HG02571 (cell line): Measurements from ENCODE around the gene BARX2.

Source experiments
- ATAC-seq: cut with Tn5 transposase; IDR thresholded peaks from one replicate; pipeline ENCODE4 v1.9.1; 2021; ENCODE audit warnings: mild to moderate bottlenecking, moderate library complexity; ENCODE audit not compliant: unreplicated experiment

The BARX2 gene

DNA sequence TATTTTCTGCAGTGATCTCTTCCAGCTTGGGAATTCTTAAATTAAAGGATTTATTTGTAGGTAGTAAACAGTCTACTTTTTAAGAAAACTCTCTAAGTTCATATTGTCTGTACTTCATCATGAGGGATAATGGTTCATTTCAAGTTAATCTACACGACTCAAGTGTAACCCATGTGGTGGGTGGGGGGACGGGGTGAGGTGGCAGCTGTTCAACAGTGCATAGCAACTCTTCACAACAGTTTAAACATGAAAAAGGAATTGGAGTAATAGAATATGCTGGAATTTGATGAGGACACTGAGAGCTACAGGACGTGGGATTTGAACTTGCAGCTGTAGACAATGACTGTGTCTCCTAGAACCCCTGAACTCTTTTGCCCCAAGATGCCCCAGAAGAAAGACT, 20.8 kb downstream of the BARX2 start:
- no peak for ATAC-seq

DNA sequence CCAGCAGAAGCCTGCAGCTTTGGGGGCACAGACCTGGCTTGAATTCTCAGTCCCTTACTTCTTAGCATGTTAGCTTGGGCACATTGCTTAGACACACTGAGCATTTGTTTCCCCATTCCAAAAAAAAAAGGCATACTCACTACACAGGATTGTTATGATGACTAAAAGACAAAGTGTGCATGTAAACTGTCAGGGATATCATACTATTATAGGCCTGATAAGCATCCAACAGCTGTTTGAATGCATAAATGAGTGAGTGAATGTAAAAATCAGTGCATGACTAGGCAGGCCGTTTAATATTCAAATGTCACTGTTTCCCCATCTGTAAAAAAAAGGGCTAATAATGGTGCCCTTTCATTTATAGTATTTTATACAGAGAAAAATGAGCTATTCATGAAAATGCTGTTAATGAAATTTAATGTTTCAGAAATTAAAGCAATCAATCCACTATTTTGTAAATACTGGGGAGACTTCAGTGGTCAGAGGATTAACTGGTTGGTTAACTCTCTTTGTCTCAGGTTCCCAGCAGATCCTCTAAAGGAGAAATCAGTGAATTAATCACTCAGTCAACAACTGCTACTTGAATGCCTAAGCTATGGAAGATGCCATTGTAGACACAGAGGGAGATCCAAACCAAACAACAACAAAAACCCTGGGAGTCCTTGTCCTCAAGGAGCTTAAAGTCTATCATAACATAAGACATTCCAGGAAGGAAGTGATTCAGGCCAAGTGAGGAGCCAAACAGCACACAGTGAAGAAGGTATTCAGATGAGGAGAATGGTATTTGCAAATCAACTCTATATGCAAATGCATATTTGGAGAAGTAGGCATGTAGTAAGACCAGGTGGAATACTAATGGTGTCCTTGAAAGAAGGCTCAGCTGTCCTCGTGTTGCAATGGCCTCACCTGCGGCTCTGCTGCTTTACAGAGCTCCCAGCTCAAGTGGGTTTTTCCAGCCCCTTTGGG, 26.8 kb downstream of the BARX2 start:
- ATAC-seq = no peak

DNA sequence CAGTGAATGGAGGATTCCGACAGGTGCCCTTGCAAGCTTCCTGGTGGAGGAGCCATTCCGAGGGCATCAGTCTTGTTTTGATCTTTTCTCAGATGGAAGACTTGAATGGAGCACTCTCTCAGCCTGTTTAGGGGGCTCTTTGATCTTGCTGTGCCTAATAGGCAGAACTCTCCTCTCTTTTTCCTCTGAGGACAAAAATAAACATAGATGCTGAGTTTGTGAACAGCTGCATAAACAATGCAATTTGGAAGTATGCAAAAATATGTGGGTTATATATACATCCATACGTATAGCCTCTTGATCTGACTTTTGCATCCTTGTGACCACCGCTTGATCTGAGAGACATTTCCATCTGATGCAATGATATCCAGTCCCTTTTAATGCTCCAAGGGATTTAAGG, 29.1 kb downstream of the BARX2 start:
- ATAC-seq = no peak

DNA sequence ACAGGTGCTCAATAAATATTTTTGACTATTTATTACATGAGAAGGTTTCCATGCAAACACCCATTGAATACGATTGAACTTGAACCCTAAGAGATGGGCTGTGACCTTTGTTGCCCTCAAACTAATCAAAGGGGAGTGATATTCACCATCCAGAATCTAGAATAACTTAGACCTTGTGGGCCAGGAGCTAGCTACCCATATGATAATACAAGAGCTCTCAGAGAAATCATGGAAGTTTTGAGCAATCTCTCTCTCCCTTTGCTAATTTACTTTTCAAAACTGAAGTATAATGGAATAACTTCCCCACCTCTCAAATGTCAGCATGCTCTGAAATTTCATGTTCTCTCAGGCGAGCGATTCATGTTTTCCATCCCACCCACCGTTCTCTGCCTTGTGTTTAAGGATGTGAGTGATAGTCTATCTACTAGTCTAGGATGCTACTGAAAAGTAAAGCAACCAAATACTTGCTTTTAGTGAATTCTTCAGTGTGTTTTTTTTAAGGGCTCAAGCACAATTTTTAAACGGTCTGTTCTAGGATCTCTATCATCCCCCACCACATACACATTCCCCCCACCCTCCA, 33.3 kb downstream of the BARX2 start:
- no peak for ATAC-seq

DNA sequence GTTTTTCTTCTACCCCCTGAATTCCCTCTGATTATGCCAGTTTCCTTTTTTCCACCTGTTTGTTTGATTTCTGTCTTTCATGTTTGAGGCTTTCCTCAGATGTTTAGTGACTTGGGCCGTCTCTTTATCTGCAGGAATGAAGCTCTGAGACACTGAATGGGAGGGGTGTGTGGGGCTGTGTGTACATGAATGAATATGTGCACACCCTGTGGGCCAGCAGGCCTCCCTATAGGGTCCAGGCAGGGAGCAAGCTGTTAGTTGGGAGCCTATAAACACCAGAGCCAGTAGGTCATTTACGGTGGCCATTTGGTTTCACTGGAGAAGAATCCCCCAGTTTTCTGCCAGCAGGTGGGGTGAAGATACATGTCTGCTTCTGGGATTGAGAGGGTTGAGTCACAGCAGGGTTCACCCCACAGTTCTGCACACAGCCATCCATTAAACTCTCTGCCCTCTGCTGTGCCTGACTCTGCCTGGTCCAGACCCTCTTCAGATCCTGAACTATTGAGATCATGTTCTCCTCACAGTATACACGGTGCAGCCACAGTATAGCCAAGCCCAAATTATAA, 34.8 kb downstream of the BARX2 start:
- no peak for ATAC-seq

DNA sequence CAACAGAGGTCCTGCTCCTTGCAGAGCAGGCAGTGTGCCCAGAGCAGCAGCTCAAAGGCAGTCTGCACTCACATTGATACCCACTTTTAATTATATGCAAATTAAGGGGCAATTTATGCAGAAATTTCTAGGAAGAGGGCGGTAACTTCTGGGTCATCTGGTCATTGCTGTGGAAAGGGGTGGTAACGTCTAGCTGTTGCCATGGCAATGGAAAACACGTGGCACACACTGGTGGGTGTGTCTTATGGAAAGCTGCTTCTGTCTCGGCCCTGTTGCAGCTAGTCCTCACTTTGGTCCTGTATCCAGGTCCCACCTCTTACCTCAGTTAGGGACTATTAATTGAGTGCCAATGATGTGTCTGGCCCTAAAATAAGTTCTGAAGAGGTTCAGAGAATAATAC, 36.8 kb downstream of the BARX2 start:
- ATAC-seq = no peak

DNA sequence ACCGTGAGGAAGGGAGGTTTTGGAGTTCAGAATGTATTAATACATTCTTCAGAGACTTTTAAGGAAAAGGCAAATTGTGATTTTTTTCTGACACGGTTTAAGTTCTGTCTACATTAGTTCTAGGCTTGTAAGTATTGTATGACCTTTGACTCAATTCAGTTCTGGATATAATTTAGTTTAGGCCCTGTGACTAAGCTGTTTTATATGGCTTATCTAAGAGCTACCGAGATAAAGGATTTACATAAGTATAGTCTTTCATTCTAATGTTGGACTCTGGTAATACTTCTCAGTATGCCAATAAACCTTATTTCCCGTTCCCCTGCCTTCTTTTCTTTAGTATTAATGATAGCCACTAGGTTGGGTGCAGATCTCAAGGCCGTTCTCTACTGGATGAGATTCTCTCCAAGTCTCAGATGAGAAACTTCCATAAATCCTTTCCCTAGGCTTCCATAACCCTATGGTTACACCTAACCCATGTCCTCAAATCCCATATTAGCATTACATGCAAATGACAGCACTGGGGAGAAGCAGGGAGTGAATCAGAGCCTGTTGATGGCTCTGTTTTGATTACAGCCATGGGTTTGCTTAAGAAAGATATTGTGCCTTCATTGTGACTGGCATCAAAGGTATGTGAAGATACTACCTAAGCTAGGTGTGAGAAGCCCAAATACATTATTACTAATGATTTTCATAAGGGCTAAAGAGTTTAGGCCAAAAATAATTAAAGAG, 38.7 kb downstream of the BARX2 start:
- ATAC-seq = no peak

DNA sequence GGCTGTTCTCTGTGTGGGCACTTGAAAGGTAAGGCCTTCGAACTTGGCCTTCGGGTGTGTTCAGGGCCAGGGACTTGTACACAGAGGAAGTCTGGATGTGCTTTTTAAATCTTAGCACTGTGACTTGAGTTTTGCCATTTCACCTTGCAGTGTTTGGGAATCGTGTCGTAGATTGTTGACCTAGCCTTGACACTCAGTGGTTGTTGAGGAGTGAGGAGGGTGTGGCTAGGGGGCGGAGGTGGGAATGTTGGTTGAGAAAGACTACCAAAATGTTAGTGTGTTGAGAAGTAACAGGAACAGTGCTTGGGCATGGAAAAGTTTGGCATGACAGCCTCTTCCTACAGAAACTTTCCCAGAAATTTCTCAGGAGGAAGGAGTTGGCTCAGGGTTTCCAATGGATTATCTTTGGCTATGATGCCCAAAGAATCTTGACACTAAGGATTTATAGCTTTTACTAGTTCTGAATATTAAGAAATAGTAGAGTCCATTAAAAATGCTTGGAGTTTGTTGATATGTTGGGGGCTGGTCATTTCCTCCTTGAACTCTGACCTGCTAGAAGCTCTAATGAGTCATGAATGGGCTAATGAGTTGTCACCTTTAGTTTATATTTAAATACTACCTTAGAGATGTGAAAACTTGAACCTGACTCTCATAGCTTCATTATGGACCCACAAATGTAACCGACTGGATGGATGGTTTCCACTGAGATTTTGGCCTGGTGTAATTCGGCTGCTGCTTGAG, 40.6 kb downstream of the BARX2 start:
- no peak for ATAC-seq

DNA sequence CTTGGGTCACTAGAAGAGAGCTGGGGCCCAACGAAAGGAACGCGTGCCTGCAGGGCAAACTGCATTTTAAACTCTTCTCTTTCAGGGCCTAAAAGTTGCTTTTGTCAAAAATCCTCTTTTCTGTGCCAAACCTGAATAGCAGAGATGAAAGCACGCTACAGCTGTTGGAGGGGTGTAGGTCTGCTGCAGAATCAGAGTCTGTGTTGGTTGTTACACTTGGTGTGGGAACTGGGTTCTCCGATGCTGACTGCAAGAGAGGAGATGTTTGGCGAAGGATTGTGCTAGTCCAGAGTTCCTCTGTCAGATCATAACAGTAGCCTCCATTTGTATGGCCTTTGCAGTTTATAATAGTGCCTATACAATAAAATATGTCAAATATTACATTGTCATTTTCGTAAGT, 41.8 kb downstream of the BARX2 start:
- peak; percentile 10 for ATAC-seq

DNA sequence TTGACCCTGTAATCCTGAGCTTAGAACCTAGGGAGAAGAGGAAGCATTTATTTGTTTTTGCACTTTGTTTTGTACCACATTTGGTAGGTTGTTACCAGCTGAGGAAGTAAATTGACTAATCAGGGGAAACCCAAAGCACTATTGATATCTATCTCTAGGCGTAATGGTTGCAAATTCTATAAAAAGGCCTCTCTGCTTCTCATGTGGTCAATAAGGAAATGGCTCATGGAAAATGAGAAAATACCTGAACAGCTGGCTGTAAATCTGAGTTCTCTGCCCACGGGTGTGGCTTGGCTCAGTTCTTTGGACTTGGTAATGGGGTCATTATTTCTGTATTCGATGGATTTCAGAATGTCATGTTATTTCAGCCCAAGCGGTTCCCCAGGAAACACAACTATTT, 42.4 kb downstream of the BARX2 start:
- ATAC-seq = peak; percentile 77

DNA sequence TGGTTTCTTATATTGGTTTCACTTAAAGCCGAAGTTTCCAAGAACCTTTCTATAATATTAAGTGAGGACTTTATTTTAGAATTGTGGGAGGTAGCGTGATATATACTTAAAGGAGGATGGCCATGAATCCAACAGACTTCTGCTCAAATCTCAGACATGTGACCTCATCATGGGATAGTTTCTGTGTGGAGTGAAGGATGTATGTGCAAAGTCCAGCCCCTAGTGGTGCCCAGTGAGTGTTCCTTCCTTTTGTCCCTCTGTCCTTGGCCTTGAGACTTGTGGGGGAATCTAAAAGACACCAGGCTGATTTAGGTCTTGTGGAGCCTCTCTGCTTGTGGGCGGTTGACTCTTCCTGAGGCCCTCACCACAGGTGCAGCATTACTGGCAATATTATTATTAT, 43.7 kb downstream of the BARX2 start:
- no peak for ATAC-seq

DNA sequence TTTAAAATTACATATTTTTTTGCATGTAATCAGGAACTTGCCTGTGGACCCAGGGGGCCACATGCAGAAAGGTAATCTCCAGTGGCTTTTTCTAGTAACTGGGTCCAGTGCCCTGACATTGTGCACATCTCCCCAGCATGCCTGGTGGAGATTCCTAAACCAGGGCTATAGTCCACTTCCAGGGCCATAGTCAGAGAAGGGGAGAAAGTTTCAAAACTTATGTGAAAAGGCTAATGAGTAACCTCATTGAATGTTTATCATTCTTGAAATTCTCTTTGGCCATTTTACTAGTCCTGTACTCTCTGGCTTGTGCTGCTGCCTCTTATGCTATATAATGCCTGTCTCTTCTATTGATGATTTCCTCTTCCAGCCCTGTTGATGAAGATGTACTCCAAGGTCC, 47.8 kb downstream of the BARX2 start:
- ATAC-seq = no peak

DNA sequence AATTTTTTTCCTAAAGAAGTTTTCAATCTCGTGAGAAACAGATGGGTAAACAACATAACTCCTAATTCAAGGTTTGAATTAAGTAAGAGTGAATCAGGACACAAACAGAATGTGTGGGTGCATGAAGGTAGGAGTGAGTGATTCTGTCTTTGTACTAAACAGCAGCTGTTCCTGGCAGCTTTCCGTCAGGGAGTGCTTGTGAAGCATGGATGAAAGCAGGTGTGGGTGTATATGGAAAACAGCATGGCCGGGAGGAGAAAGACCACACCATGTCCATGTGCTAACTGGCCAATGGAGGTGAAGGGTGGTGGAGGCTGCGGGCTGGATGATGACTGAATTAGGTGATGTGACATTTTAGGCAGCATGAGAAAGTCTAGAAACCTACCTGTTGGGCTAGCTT, 49.6 kb downstream of the BARX2 start:
- ATAC-seq = no peak

DNA sequence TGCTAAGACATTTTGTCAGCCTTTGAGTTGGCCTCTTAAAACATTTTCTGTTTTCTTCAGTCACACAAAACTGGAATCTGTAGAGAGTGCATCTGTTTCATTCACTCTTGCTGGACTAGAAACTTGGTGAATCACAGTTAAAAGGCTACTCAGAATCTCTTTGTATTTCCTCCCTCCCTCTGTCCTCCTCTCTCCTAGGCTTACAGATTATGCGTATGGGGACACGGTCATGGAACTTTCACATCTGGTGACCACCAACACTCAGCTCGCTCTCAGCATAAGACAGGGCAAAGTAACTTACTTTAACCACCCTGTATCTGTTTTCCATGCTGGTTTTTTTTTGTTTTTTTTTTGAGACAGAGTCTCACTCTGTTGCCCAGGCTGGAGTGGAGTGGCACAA, 50.4 kb downstream of the BARX2 start:
- no peak for ATAC-seq

DNA sequence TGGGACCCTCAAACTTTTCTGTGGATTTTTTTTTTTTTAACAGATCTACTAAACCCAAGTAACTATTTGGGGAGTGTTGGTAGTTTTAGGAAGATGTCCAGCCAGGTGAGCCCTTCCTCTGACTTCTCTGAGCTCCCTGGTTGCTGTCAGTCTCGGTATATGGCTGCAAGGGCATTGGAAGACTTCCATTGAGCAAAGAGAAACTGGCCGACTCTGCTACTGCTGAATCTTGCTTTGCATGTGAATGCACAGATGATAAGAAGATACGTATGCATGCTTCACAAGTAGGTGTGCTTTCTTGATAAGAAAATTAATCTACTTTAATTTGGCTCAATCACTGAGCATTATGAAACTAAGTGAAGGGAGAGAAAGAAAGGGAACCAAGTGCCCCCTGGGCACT, 51.1 kb downstream of the BARX2 start:
- ATAC-seq = no peak

DNA sequence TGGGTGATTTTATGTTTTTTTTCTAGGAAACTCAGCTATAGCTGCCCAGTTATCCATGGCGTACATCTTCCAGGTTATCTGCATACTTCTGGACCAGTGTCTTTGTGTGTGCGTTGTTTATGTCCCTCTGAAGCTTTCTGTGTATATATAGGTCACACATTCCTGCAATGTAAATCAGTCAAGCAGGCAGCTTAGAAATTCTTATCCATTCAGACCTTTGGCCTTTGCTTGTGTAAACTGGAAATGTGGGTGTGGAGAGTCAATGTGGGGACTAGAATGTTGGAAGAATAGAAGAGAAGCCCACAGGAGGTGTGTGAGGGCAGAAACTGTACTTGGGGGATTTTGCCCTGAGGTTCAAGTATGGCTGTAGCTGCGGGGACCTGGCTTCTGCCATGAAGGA, 51.7 kb downstream of the BARX2 start:
- no peak for ATAC-seq

DNA sequence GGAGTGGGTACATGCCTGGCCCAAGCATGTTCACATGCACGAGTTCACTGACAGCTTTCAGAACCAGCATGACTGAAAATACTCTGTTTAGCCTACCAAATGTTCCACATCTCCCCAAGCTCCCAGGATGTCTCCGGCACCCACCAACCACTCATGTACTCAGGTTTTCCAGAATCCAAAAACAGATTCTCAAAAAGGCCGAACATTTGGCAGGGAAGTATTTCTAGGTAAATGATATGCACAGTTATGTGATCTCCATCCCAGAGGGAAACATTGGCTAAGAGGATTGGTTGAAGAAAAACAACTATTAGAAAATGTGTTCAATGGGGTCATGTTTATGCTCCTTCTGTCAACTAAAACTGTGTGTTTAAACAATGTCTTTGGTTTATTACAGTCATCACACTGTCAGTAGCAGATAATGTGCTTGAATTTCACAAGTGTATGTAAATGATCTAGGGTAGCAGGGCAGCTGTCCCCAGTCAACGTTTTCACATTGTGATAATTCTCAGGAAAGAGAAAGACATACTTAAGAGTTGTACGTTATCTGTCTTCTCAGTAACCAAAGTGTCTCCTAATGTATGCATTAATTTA, 52.3 kb downstream of the BARX2 start:
- no peak for ATAC-seq

DNA sequence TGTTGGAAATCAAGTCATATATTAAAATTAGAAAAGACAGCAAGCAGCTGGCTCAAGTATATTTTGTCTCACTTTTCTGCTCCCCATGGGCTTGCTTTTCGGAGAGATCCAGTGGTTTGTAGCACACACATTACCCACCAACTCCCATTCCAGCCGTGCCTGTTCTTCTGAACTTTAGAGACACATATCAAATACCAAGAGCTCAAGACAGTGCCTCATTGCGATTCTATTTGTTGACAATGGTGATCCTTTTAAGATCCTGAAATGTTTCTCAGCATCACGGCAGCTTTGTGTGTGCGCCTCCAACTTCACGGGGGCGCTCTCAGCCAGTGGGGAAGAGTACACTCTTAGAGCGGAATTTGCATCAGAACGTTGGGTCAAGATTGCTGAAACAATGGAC, 52.9 kb downstream of the BARX2 start:
- no peak for ATAC-seq

DNA sequence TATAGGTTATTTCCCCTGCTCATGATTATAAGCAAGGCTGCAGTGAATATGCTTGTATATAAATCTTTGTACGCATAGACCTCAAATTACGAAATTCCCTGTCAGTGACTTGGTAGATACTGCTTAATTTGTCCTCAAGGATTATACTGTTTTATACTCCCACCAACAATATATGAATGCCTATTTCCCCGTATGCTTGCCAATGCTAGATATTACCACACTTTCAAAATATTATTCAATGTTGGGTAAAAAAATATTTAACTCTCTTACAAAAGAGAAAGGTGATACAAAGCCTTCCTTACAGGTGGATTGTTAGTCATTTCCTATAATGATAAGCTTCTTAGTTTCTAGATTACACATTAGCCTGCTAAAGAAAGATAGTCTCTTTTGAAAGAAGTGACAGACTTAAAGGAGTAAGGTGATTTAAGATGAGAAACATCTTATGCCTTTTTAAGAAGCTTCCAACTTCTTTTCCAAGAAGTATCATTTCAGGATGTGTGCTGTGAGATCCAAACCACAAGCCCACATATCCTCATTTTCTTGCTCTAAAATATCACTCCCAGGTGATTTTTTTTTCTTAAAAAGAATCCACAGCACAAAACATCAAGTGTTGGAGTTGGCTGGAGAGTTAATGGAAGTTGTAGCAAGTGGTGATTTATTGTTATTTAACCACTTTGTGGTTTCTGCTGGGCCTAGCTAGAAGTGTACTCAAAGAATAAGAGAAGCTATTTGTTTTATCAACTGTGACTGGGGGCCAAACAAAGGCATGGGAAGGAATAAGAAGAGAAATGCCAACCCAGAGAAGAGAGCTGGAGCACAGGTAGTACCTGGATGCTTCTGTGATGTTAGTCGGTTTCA, 59.2 kb downstream of the BARX2 start:
- no peak for ATAC-seq
